ENCODE results near the gene IPO5. TPM values are rescaled to one million over a fixed set of nuclear protein-coding genes. Genes with fewer than 3 reads are reported as not detected.

Gene IPO5
- total RNA-seq, 1 donor from 2014 or later = 49.5 TPM

GRCh38 chr13:98065468-98065867 lies 112.0 kb downstream of the IPO5 start:
- no peak for TF ChIP-seq CTCF (IDR thresholded peaks at IDR 0.05)
- no peaks in the 10 kb centered on the region for H3K4me1 ChIP-seq
- no peaks in the 10 kb centered on the region for H3K27me3 ChIP-seq
- H3K4me3 ChIP-seq = no peak overlapping the region
- DNase-seq (ENCODE audit: low spot score in 2 of 2) = no peak
- intact Hi-C loops (cut with DNase I) = no loop called here
- no peaks in the 10 kb centered on the region for H3K36me3 ChIP-seq
- H3K27ac ChIP-seq = no peak overlapping the region
- H3K9me3 ChIP-seq = no peaks in the 10 kb centered on the region

- no peaks in the 10 kb centered on the region for H3K36me3 ChIP-seq
- H3K27me3 ChIP-seq = no peaks in the 10 kb centered on the region
- no peak overlapping the region for H3K27ac ChIP-seq
- no peak overlapping the region for H3K4me3 ChIP-seq
- intact Hi-C loops (cut with DNase I) = no loop called here
- H3K4me1 ChIP-seq = no peaks in the 10 kb centered on the region
- DNase-seq (ENCODE audit: low spot score in 2 of 2) = no peak
- TF ChIP-seq CTCF (IDR thresholded peaks at IDR 0.05) = no peak
- H3K9me3 ChIP-seq = no peaks in the 10 kb centered on the region
These were observed 113.2 kb downstream of the IPO5 start for GRCh38 chr13:98066636-98067035.

- Histone ChIP-seq H3K27me3 (no peaks in the 10 kb centered on the region), H3K27ac (no peak overlapping the region), H3K36me3 (no peaks in the 10 kb centered on the region), H3K4me1 (no peaks in the 10 kb centered on the region), H3K9me3 (no peaks in the 10 kb centered on the region), H3K4me3 (no peak overlapping the region)
- TF ChIP-seq CTCF (IDR thresholded peaks at IDR 0.05) = no peak
- no peak for DNase-seq (ENCODE audit: low spot score in 2 of 2)
- intact Hi-C loops (cut with DNase I) = no loop called here
These were observed 115.0 kb downstream of the IPO5 start for GRCh38 chr13:98068521-98068920.

- no peaks in the 10 kb centered on the region for H3K4me1 ChIP-seq
- DNase-seq (ENCODE audit: low spot score in 2 of 2) = no peak
- intact Hi-C loops (cut with DNase I) = no loop called here
These were observed 116.5 kb downstream of the IPO5 start for GRCh38 chr13:98069985-98070384.

GRCh38 chr13:98071316-98071715 lies 117.8 kb downstream of the IPO5 start:
- no peaks in the 10 kb centered on the region for H3K36me3 ChIP-seq
- no peak for DNase-seq (ENCODE audit: low spot score in 2 of 2)
- no peak overlapping the region for H3K4me3 ChIP-seq
- TF ChIP-seq CTCF (IDR thresholded peaks at IDR 0.05) = no peak
- H3K27ac ChIP-seq = no peak overlapping the region
- H3K9me3 ChIP-seq = no peaks in the 10 kb centered on the region
- no peaks in the 10 kb centered on the region for H3K27me3 ChIP-seq
- no peaks in the 10 kb centered on the region for H3K4me1 ChIP-seq
- intact Hi-C loops (cut with DNase I) = no loop called here

More at GRCh38 chr13:98069985-98070384, 116.5 kb downstream of the IPO5 start:
- Histone ChIP-seq H3K27me3 (no peaks in the 10 kb centered on the region), H3K27ac (no peak overlapping the region), H3K4me3 (no peak overlapping the region), H3K36me3 (no peaks in the 10 kb centered on the region), H3K9me3 (no peaks in the 10 kb centered on the region)
- no peak for TF ChIP-seq CTCF (IDR thresholded peaks at IDR 0.05)

GRCh38 chr13:98072476-98072875 lies 119.0 kb downstream of the IPO5 start:
- Histone ChIP-seq H3K9me3 (no peaks in the 10 kb centered on the region), H3K36me3 (no peaks in the 10 kb centered on the region), H3K4me3 (no peak overlapping the region), H3K4me1 (no peaks in the 10 kb centered on the region), H3K27me3 (no peaks in the 10 kb centered on the region), H3K27ac (no peak overlapping the region)
- DNase-seq (ENCODE audit: low spot score in 2 of 2) = no peak
- no peak for TF ChIP-seq CTCF (IDR thresholded peaks at IDR 0.05)
- intact Hi-C loops (cut with DNase I) = no loop called here

All from ascending aorta (tissue), 2 donors.